ENCODE measurements around the gene MDFI.

GRCh38 chr6:41649596-41649995, 11.3 kb downstream of the MDFI start:
- TF ChIP-seq EZH2 (IDR thresholded peaks at IDR 0.05; ENCODE audit: insufficient read depth, poor library complexity, severe bottlenecking) (no peak), EZH2phosphoT487 (IDR thresholded peaks at IDR 0.05; ENCODE audit: insufficient read depth, low read depth) (no peak)
